Neural cell (in vitro differentiated cells): ENCODE results near the gene PRRT1. TPM values are rescaled to one million over a fixed set of nuclear protein-coding genes. Genes with fewer than 3 reads are reported as not detected.

Experiments used
- H2AFZ ChIP-seq: fragments of 200-600, 300-800 bp; sonication (generic), shearing (Covaris generic); 2 replicates; pipeline ENCODE4 v1.6.0; 2014; ENCODE audit warnings: low read depth, mild to moderate bottlenecking, antibody characterized with exemption, low read length, moderate library complexity
- H3F3A ChIP-seq: fragments of 200-600 bp; shearing (Covaris generic); 2 replicates; pipeline ENCODE4 v1.6.1; 2016; ENCODE audit warnings: mild to moderate bottlenecking, moderate library complexity, mixed read lengths, antibody characterized with exemption, low read length; ENCODE audit not compliant: insufficient read depth, poor library complexity, severe bottlenecking
- H3K27ac ChIP-seq: fragments of 200-600, 300-800 bp; sonication (generic), shearing (Covaris generic); 2 replicates; pipeline ENCODE4 v1.5.1; 2014; ENCODE audit warnings: mild to moderate bottlenecking, low read length, moderate library complexity
- H3K27me3 ChIP-seq: fragments of 300-800, 200-600 bp; sonication (generic), shearing (Covaris generic); 2 replicates; pipeline ENCODE4 v1.6.0; 2014; ENCODE audit warnings: mild to moderate bottlenecking, low read depth, low read length, moderate library complexity; ENCODE audit not compliant: insufficient read depth
- H3K36me3 ChIP-seq: fragments of 300-800, 200-600 bp; sonication (generic), shearing (Covaris generic); 2 replicates; pipeline ENCODE4 v1.5.1; 2014; ENCODE audit warnings: mild to moderate bottlenecking, antibody characterized with exemption, low read length, moderate library complexity; ENCODE audit not compliant: insufficient read depth
- H3K4me2 ChIP-seq: fragments of 300-800, 200-600 bp; sonication (generic), shearing (Covaris generic); 2 replicates; pipeline ENCODE4 v1.6.0; 2014; ENCODE audit warnings: mild to moderate bottlenecking, low read length
- H3K4me3 ChIP-seq: fragments of 300-800, 200-600 bp; sonication (generic), shearing (Covaris generic); 2 replicates; pipeline ENCODE4 v1.5.1; 2014; ENCODE audit warnings: mild to moderate bottlenecking, low read length, moderate library complexity
- H3K79me2 ChIP-seq: fragments of 200-600 bp; shearing (Covaris generic); replicated peaks from 2 replicates; pipeline ENCODE4 v1.6.0; 2014; ENCODE audit warnings: mild to moderate bottlenecking, low read length, moderate library complexity; ENCODE audit not compliant: insufficient read depth
- H3K9ac ChIP-seq: fragments of 300-800, 200-600 bp; sonication (generic), shearing (Covaris generic); 2 replicates; pipeline ENCODE4 v1.6.1; 2016; ENCODE audit warnings: mild to moderate bottlenecking, low read length, mixed read lengths
- H3K9me2 ChIP-seq: fragments of 200-600 bp; shearing (Covaris generic); 2 replicates; pipeline ENCODE4 v1.6.1; 2016; ENCODE audit warnings: mild to moderate bottlenecking, low read length, mixed read lengths; ENCODE audit not compliant: insufficient read depth
- H3K9me3 ChIP-seq: fragments of 200-600, 300-800 bp; sonication (generic), shearing (Covaris generic); 2 replicates; pipeline ENCODE4 v1.6.1; 2016; ENCODE audit warnings: mild to moderate bottlenecking, mixed run types, low read length, moderate library complexity, mixed read lengths
- H4K20me1 ChIP-seq: fragments of 200-600 bp; shearing (Covaris generic); 2 replicates; pipeline ENCODE4 v1.6.1; 2016; ENCODE audit warnings: mild to moderate bottlenecking, mixed run types; ENCODE audit not compliant: insufficient read depth
- EP300 ChIP-seq: fragments of 450-650 bp; conservative IDR thresholded peaks from 2 replicates; pipeline ENCODE4 v1.6.1; 2014; ENCODE audit warnings: antibody characterized with exemption, mild to moderate bottlenecking, moderate library complexity; ENCODE audit not compliant: poor library complexity, severe bottlenecking
- EZH2 ChIP-seq: fragments of 200-600, 300-800 bp; shearing (Covaris generic), sonication (generic); IDR thresholded peaks from 2 replicates; pipeline ENCODE4 v1.6.1; 2014; ENCODE audit warnings: antibody characterized with exemption, low read length, borderline replicate concordance, mild to moderate bottlenecking; ENCODE audit not compliant: insufficient read depth, poor library complexity, severe bottlenecking
- MXI1 ChIP-seq: fragments of 450-650 bp; conservative IDR thresholded peaks from 2 replicates; pipeline ENCODE4 v1.6.1; 2014; ENCODE audit warnings: antibody characterized with exemption, mild to moderate bottlenecking; ENCODE audit not compliant: poor library complexity, severe bottlenecking
- POLR2AphosphoS5 ChIP-seq: IDR thresholded peaks from 2 replicates; pipeline ENCODE4 v1.6.1; 2012
- RAD21 ChIP-seq: fragments of 450-650 bp; conservative IDR thresholded peaks from 2 replicates; pipeline ENCODE4 v1.6.1; 2014; ENCODE audit warnings: antibody characterized with exemption, mild to moderate bottlenecking, moderate library complexity
- REST ChIP-seq: IDR thresholded peaks from 2 replicates; pipeline ENCODE4 v1.6.1; 2012; ENCODE audit warnings: borderline replicate concordance
- SMC3 ChIP-seq: fragments of 450-650 bp; conservative IDR thresholded peaks from 2 replicates; pipeline ENCODE4 v1.6.1; 2014; ENCODE audit warnings: antibody characterized with exemption, mild to moderate bottlenecking, moderate library complexity; ENCODE audit not compliant: poor library complexity
- TAF1 ChIP-seq: IDR thresholded peaks from 2 replicates; pipeline ENCODE4 v1.6.1; 2012; ENCODE audit warnings: low read depth
- polyA plus RNA-seq: library from polyadenylated mRNA; depleted of rRNA; stranded (reverse); fragments of >200 nt; gene quantifications from 2 replicates; pipeline ENCODE4 v1.2.3, GENCODE V29; 2014
- TF ChIP-seq, protein P1 (sequence below): fragments of 450-650 bp; IDR thresholded peaks from 2 replicates; pipeline ENCODE4 v1.5.1; 2014; ENCODE audit warnings: antibody characterized with exemption, mild to moderate bottlenecking, moderate library complexity; ENCODE audit not compliant: poor library complexity, severe bottlenecking

Gene PRRT1
- polyA plus RNA-seq, 1 donor from 2014 or later: 0.22 TPM

DNA sequence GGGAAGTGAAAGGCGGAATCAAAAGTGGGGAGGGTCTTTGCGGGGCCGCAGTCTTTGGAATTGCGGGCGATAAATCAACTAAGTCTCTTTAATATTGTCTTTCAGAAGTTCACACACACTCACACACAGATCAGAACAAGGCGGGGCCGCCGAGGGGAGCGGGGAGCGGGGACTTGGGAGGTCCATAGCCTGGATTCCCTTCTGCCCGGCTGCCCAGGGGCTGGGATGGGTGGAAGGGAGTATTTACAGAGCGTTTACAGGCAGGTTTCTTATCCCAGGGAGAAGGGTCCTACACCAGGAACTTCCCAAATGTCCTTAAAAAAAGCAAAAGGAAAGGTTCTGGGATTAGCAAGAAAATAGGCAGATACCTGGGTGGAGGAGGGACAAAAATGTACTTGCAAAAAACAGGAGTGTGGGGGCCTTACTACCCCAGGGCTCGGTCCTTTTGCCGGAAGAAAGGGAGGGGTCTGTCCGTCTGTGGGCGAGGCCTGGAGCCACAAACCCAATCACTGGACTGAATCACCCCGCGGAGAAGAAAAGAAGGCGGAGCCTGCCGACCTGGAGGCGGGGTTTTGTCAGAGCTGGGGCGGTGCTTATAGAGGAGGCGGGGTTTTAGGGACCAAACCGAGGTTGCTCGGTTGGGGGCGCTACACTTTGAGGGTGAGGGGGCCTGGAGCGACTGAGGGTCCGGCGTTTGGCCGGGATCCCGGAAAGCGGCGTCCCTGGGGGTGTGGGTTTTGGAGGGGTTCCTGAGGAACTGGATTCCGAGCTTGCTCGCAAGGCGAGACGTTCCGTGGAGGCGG is 3.2 kb downstream of the PRRT1 start:
- Histone ChIP-seq H3K79me2 (no peaks in the 10 kb centered on the region), H3F3A (no peaks in the 10 kb centered on the region), H3K36me3 (no peaks in the 10 kb centered on the region), H3K27me3 (peaks cover 47% of the 10 kb centered on the region), H3K27ac (no peak overlapping the region), H3K4me3 (no peak overlapping the region), H3K9ac (no peak overlapping the region), H3K9me3 (no peaks in the 10 kb centered on the region), H3K9me2 (no peaks in the 10 kb centered on the region), H3K4me2 (no peak overlapping the region), H4K20me1 (no peaks in the 10 kb centered on the region), H2AFZ (no peak overlapping the region)
- TF ChIP-seq, protein P1, sequence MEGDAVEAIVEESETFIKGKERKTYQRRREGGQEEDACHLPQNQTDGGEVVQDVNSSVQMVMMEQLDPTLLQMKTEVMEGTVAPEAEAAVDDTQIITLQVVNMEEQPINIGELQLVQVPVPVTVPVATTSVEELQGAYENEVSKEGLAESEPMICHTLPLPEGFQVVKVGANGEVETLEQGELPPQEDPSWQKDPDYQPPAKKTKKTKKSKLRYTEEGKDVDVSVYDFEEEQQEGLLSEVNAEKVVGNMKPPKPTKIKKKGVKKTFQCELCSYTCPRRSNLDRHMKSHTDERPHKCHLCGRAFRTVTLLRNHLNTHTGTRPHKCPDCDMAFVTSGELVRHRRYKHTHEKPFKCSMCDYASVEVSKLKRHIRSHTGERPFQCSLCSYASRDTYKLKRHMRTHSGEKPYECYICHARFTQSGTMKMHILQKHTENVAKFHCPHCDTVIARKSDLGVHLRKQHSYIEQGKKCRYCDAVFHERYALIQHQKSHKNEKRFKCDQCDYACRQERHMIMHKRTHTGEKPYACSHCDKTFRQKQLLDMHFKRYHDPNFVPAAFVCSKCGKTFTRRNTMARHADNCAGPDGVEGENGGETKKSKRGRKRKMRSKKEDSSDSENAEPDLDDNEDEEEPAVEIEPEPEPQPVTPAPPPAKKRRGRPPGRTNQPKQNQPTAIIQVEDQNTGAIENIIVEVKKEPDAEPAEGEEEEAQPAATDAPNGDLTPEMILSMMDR: no peak
- TF ChIP-seq SMC3 (no peak), POLR2AphosphoS5 (no peak), RAD21 (no peak)

DNA sequence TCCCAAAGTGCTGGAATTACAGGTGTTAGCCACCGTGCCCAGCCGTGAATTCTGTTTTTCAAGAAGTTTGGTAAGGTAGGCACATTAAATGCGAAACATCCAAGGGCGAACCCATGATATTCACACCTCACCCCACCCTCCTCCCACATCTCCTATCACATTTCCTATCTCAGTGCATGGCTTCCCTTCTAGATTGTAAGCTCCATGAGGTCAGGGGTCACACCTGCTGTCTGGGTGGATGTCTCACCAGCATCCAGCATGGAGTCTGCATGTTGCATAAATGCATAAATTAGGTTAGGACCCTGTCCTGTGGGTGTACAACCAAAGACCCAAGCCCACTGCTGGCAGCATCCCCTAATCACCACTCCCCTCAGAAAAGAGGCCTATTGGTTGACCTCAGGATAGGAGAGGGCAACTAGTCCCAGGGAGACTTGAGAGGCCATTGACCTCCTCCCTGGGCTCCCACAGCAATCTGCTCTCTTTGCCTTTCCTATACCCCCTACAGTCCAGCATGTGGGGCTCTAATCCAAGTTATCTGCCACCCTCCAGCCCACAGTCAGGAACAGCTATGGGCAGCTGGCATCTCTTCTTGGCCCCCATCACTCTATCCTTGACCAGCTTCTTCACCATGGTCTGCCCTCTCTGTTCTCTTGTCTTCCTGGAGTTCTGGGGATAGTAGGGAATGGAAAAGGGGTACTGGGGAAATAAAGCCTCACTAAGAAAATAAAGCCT is 4.2 kb downstream of the PRRT1 start:
- Histone ChIP-seq H2AFZ (no peak overlapping the region), H3K9me2 (no peaks in the 10 kb centered on the region), H3K27me3 (peaks cover 47% of the 10 kb centered on the region), H3K9me3 (no peaks in the 10 kb centered on the region), H3F3A (no peaks in the 10 kb centered on the region), H3K9ac (no peak overlapping the region), H3K36me3 (no peaks in the 10 kb centered on the region), H3K4me2 (no peak overlapping the region), H4K20me1 (no peaks in the 10 kb centered on the region), H3K27ac (no peak overlapping the region), H3K4me3 (no peak overlapping the region), H3K79me2 (no peaks in the 10 kb centered on the region)
- TF ChIP-seq EZH2 (no peak), RAD21 (no peak), REST (no peak), MXI1 (no peak), TAF1 (no peak), EP300 (no peak)
